ENCODE results near the gene NPAS1.

The NPAS1 gene

DNA sequence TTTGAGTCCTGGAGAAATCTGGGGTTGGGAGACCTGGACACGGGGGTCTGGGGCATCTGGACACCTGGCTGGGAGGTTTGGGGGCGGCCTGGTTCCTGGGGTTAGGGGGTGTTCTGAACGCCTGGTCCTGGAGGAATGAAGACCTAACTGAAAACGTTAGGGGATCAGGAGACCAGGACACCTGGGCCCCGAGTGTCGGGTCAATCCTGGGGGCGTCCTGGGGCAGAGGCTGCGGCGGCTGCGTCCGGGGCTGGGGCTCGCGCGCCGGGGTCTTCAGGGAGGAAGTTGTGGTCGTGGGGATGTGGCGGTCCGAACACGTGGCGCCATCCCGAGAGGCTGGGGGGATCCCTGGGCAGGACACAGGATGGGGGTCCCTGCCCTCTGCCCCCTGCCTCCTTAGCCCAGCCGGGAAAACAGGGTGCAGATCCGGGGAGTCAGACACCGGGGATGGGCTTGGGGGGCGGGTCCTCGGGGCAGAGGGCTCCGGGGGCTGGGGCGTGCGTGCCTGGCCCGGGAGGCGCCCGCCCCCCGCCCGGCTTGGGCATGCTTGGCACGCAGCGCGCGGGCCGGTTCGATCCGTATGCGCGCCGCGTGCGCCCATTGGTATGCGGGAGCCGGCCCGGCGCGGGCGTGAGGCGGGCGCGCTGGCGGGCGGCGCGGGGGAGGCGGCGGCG, 632 bp downstream of the NPAS1 start:
- no peak for DNase-seq (ENCODE audit: low read depth)

DNA sequence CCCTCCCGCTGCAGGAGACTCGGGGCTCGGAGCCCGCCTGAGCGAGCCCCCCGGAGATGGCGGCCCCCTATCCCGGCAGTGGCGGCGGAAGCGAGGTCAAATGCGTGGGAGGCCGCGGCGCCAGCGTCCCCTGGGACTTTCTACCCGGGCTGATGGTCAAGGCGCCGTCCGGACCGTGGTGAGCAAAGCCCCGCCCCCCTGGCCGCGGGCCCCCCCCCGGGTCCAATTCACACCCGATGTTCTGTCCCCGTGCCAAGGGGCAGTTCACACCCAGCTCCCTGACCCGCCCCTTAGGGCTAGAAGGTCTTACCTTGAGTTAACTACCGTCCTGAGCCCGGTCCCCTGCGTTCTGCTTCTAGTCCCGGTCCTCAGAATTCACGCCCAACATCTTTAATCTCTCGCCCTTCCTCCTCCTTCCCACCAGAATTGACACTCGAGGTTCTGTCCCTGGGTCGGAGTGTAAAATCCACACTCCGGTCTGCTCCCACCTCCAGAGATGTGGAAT, 1.4 kb downstream of the NPAS1 start:
- DNase-seq (ENCODE audit: low read depth): no peak

DNA sequence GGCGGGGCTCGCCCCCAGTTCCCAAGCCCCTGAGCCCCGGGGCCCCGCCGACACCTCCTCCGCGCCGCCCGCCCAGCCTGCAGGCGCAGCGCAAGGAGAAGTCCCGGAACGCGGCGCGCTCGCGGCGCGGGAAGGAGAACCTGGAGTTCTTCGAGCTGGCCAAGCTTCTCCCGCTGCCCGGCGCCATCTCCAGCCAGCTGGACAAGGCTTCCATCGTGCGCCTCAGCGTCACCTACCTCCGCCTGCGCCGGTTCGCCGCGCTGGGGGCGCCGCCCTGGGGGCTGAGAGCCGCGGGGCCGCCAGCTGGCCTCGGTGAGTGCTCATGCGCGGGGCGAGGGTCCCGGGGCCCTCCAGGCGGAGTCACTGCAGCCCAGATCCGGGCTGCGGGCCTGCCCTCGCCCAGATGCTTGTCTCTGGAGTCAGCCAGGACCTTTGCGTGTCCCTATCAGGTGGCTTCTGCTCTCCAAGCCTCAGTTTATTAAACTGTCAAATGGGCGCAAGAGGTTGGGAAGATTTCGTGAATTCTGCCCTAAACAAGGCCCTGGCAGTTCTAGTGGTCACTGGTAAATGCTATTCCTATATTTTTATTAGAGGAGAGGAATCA, 2.0 kb downstream of the NPAS1 start:
- DNase-seq (ENCODE audit: low read depth): no peak

DNA sequence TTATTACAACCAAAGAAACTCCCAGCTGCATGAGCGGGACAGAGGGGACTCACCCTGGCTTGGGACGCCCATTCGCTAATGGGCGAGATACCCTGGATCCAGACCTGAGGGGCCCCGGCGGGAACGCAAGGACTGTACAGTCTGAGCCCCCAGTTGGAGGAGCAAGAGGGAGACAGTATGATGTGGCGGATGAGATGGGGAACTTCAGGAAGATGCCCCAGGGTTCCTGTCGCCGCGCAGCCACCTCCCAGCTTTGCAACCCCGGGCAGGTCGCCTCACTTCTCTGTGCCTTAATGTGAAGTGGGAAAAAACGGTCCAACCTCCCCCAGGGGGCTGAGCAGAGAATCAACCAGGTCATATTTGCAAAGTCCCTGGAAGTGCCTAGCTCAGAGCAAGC, 2.5 kb downstream of the NPAS1 start:
- no peak for DNase-seq (ENCODE audit: low read depth)

DNA sequence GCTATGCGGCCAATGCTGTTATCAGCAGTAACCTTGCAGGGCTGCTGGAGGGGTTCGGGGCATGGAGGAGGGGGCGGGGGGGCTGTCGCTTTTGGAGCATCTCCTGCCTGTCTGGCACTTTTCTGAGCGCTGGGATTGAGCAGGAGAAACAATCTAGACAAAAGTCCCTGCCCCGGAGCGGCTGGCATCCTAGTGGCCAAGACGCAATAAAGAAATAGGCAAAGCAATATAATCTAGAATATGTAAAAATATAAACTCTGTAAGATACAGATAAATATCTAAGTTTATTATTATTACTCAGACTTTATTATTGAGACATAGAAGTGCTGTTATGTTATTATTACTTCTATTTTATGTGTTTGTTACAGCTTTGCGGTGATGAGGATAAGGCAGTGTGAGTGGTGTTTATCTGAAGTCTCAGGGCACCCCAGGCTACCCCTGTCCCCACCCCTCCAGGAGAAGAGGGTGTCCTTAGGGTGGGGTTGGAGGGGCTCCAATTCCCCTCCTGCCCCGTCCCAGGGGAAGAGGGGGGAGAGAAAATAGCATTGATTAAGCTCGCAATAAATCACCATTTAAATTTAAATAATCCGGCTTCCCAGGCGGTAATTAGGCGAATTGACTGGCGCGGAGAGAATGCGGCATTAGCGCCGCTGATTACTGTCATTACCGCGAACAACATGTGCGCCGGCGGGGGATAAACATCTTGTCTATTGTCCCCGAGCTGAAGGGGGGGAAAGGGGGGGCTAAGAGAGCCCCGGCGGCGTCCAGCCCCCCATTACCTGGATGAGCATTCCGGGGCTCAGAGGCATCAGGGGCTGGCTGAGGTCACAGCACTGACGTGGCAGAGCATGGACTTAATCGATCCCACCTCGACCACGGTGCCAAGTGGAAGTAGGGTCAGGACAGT, 3.2 kb downstream of the NPAS1 start:
- DNase-seq (ENCODE audit: low read depth): no peak

DNA sequence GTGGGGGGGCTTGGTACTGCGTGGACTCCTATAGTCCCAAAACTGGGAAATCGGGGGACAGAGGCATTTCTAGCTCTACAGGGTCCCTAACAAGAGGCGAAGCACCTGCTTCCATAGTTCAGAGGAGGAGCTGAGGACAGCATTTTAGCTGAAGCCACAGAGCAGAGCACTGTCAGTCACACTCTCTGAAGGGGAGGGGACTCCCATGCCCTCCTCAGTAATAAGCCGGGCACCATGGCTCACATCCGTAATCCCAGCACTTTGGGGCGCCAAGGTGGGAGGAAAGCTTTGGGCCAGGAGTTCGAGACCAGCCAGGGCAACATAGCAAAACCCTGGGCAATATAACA, 3.8 kb downstream of the NPAS1 start:
- DNase-seq (ENCODE audit: low read depth): no peak

DNA sequence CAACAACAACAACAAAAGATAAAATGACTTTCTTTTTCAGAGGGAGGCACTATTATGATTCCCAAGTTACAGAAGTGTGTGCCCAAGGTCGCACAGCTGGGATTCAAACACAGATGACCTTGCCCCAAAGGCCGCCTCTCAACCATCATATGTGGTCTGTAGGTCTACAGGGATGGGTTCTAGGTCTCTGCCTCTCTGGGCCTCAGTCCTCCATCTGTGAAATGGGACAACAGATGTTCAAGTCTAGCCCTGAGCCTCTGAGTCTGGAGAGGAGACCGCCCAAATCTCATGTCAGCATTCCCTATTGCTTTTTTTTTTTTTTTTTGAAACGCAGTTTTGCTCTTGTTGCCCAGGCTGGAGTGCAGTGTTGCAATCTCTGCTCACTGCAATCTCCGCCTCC, 4.9 kb downstream of the NPAS1 start:
- DNase-seq (ENCODE audit: low read depth): no peak

DNA sequence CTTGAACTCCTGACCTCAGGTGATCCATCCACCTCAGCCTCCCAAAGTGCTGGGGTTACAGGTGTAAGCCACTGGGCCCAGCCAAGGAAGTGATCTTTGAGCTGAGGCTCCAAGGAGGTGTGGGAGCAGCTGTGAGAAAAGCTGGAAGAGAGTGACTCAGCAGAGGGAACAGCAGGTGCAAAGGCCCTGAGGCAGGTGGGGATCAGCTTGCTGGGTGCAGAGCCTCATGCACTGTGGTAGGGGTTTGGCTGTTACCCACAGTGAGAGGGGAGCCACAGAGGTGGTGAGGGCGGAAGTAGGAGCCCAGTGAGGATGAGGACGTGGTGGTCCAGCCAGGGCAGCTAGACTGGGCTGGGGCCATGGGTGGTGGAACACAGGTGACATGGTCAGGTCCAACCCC, 6.5 kb downstream of the NPAS1 start:
- DNase-seq (ENCODE audit: low read depth): no peak

DNA sequence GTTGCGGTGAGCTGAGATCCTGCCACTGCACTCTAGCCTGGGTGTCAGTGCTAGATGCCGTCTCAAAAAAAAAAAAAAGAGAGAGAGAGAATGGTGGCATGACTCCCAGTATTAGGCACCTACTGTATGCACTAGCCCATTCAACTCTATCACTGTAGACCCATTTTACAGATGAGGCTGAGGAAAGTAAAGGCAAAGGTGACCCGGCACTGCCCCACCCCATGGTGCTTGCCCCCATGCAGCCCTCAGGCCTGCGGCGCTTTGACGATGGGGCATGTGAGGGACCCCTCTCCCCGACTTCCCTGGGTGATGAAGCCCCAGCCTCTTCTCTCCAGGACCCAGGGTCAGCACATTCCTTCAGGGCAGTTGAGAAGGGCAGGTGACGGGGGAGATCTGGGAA, 7.3 kb downstream of the NPAS1 start:
- DNase-seq (ENCODE audit: low read depth): no peak

DNA sequence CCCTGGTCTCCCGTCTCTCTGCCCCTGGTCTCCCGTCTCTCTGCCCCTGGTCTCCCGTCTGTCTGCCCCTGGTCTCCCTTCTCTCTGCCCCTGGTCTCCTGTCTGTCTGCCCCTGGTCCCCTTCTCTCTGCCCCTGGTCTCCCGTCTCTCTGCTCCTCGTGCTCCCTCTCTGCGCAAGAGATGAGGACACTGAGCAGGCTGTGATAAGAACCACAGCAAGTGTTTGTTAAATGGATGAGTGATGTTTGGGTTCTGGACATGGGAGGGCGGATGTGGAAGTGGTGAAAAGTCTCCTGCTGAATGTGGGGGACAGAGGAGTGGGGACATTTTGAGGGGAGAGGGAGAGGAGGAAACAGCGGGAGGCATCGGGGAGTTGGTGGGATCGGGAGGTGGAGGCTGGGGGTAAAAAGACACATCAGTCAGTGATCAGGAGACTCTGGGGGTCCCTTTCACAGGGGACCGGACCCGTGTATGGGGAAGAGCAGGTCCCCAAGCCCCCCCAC, 8.0 kb downstream of the NPAS1 start:
- no peak for DNase-seq (ENCODE audit: low read depth)

DNA sequence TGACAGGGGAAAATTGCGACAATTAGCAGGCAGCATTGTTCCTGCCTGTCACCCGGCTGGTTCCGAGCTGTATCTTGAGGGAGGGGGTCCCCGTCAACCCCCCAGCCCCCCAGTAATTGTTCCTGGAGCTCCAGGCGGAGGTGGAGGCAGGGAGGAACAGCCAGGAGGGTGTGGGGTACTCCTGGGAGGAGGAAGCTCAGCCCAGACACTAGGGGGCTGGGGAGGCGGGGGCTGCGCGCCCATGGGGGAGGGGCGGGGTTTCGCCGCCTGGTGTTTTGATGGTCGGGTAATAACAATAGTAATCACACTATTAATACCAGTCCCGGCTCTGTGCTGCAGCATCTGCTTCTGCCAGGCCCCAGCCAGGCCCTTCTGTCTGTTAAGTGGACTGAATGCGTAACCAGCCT, 8.6 kb downstream of the NPAS1 start:
- DNase-seq (ENCODE audit: low read depth): no peak

DNA sequence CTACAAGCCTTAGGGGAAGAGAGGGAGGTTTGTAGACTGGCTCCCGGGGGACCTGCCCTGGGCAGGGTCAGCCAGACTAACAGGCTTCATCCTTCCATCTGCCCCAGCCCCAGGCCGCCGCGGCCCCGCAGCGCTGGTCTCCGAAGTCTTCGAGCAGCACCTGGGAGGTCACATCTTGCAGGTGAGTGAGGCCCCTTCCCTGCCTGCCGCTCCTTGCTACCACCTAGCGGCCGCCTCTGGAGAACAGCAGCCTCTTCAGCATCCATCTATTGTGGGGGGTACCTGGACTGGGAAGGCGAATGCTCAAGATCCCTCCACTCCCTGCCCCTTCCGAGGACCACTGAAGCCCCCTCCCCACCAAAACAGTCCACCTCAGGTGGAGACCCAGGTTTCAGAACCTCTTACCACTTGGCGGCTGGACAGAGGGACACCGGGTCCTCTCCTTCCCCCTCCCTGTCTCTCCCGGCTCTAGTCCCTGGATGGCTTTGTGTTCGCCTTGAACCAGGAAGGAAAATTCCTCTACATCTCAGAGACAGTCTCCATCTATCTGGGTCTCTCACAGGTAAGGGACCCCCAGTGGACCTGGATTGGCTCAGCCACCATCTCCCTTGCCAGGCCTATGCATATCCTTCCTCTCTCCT, 12.7 kb downstream of the NPAS1 start:
- DNase-seq (ENCODE audit: low read depth): peak; percentile 53

DNA sequence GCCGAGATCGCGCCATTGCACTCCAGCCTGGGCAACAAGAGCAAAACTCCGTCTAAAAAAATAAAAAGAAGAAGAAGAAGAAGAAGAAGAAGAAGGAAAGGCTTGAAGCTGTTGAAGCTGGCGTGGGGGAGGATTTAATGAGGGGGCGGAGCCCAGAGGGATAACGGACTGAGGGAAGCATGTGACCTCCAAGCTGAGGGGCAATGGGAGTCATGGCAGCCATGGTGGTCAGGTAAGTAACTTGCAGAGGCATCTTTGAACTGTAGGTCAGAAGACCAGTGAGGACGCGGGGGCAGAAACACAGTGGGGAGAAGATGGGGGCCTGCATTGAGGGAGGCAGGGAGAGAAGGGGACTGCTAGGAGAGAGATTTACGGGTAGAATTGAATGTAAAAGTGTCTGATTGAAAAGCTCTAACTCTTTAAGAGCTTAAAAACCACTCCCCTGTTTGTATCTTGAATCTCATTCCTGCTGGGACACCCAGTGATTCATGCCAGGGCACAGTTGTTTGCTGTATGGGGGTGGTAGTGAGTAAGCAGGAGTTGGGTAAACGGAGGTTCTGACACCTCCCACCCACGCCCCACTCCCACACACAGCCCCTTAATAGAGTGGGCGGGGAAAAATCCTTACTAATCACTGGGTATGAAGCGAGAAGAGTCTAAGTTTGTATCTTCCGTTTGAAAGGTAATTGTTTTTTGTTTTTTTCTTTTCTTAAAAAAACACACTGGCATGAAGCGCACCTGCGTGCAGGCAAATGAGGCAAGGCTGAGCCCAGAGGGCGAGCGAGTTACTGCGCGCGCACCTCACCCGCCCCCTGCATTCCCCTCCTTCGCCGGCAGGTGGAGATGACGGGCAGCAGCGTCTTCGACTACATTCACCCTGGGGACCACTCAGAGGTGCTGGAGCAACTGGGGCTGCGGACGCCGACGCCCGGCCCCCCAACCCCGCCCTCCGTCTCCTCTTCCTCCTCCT, 15.8 kb downstream of the NPAS1 start:
- DNase-seq (ENCODE audit: low read depth): peak; percentile 91

DNA sequence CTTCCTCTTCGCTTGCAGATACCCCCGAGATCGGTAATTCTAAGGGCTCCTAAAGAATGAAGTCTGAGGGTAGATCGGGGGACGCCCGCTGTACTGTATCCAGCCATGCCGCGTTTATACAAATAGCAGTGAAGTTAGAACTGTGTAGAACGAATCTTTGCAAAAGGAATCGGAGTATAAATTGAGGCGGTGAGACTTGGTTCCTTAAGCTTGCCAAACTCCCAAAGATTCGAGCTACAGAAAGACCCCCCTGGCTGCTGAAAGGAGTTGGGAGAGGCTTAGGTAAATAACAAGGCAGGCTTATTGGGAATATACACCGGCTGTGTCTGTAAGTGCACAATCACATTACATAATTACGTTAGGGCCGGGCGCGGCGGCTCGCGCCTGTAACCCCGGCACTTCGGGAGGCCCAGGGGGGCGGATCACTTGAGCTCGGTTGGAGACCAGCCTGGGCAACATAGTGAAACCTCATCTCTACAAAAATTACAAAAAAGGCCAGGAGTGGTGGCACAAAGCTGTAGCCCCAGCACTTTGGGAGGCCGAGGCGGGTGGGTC, 16.5 kb downstream of the NPAS1 start:
- no peak for DNase-seq (ENCODE audit: low read depth)

DNA sequence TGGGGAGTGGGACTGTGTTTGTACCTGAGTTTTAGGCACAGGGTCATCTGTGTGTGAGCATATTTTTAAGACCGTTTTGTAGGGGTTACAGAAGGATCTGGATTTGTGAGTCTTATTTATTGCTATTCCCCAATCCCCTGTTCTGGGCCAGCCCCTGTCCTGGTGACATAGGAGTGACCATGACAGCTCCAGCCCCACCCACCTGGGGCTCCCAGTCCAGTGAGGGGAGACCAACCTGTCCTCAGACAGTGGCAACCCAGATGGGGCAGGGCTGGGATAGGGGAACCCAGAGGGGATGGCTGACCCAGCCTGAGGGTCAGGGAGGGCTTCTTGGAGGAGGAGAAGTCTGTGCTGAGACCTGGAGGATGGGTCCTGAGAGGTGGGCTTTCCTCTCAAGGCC, 18.1 kb downstream of the NPAS1 start:
- no peak for DNase-seq (ENCODE audit: low read depth)

DNA sequence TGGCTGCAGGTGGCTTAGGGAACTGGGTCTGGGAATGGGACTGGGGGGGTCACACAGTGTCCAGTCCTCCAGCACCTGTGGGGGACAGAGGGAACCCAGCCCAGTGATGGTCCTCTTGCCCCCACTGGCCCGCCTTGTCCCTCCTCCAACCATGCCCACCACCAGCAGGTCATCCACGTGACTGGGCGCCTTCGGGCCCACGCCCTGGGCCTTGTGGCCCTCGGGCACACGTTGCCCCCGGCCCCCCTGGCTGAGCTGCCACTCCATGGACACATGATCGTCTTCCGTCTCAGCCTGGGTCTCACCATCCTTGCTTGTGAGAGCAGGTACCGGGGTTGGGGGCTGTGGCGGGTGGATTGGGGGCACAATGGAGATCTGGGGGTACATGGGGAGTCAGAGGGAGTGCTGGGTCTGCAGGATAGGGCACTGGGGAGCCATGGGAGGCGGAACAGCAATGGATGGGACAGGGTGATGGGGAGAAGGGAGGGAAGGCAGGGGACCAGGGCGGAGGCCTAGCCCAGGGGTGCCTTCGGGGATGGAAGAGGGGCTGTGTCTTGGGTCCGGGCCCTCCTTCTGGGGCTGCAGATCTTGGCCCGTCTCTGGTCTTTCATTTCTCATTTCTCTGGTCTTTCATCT, 19.7 kb downstream of the NPAS1 start:
- no peak for DNase-seq (ENCODE audit: low read depth)

DNA sequence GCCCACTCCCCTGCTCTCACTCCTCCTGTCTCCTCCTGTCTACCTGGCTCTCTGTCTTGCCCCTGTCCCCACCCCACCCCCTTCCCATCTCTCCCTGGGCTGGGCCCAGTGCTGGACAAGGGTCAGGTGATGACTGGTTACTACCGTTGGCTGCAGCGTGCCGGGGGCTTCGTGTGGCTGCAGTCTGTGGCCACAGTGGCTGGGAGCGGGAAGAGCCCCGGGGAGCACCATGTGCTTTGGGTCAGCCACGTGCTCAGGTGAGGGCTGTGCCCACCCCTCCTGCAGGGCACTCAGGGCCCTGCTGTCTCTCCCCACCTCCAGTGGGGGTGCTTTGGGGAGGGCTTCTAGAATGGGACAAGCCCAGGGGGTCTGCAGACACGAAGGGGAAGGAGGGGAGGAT, 21.2 kb downstream of the NPAS1 start:
- no peak for DNase-seq (ENCODE audit: low read depth)

DNA sequence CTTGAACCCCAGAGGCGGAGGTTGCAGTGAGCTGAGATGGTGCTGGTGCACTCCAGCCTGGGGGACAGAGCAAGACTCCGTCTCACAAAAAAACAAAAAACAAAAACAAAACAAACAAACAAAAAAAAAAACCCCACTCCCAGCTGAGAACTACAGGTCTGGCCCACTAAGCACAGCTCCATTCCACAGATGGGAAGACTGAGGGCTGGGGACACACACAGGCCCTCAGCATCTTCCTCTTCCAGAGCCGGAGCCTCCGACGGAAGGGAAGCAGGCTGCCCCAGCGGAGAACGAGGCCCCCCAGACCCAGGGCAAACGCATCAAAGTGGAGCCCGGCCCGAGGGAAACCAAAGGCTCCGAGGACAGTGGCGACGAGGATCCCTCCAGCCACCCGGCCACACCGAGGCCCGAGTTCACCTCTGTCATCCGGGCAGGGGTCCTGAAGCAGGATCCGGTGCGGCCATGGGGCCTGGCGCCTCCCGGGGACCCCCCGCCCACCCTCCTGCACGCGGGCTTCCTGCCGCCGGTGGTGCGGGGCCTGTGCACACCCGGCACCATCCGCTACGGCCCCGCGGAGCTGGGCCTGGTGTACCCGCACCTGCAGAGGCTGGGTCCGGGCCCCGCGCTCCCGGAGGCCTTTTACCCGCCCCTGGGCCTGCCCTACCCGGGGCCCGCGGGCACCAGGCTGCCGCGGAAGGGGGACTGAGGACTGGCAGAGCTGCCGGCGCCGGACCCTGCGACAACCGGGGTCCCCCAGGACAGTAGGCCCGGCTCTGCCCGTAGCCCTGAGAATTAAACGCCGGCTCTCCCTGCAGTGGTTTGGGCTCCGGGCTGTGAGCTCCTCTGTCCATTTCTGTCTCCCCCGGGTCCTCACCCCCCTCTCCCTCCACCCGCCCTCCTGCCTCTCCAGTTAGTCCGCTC, 25.6 kb downstream of the NPAS1 start:
- DNase-seq (ENCODE audit: low read depth): no peak

DNA sequence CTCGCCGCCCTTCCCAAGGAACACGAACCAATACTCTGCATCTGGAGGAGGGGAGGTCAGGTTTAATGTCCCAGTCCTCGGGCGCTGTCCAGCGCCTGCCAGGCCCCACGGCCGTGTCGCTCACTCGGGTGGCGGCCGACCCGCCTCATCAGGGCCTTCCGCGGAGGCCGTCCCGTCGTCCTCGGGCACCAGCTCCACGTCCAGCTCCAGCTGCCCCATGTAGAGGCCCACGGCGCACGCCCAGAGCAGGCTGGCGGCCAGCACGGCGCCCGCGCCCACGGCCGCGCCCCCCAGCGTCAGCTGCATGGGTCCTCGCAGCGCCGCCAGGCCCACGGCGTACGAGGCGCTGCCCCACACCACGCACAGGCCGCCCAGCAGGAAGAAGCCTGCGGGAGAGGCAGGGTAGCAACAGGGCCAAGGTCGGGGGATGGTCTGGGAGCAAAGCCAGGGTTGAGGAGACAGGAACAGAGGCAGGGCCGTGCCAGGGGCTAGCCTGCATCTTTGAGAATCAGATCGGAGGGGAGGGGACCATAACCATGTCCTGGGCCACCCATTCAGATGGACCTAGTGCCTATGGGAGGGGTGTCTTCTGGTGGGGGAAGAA, 26.3 kb downstream of the NPAS1 start:
- DNase-seq (ENCODE audit: low read depth): no peak
